NCI-H446 (cell line): Measurements from ENCODE around the gene NAXD.
"Not testable (repeated sequence)": the region's sequence is repeated elsewhere in the genome, so short reads cannot be mapped to it uniquely, and the experiment has no call there.

Experiments
- DNase-seq, 2 experiments: peaks; one replicate each; lab custom pipeline; 2025; lab: John Stamatoyannopoulos, UW

Gene NAXD

GRCh38 chr13:110597041-110597689, 18.2 kb upstream of the NAXD start:
- no peak for DNase-seq

GRCh38 chr13:110600261-110600819, 15.0 kb upstream of the NAXD start:
- DNase-seq, result no peak

- DNase-seq, result no peak
These were observed 14.4 kb upstream of the NAXD start for GRCh38 chr13:110600980-110601379.

GRCh38 chr13:110605132-110605531, 10.2 kb upstream of the NAXD start:
- no peak for DNase-seq

- DNase-seq, result not testable (repeated sequence)
These were observed 9.1 kb upstream of the NAXD start for GRCh38 chr13:110606281-110606680.

- DNase-seq, result no peak
These were observed 7.6 kb upstream of the NAXD start for GRCh38 chr13:110607675-110608224.

- no peak for DNase-seq
These were observed 4.3 kb upstream of the NAXD start for GRCh38 chr13:110610955-110611595.

- no peak for DNase-seq
These were observed 382 bp upstream of the NAXD start for GRCh38 chr13:110615005-110615321.

GRCh38 chr13:110616103-110617101, 1.1 kb downstream of the NAXD start:
- no peak for DNase-seq

GRCh38 chr13:110617321-110618072, 2.2 kb downstream of the NAXD start:
- DNase-seq, result no peak

- DNase-seq, result no peak
These were observed 2.8 kb downstream of the NAXD start for GRCh38 chr13:110618167-110618566.

- no peak for DNase-seq
These were observed 3.4 kb downstream of the NAXD start for GRCh38 chr13:110618780-110619179.

- DNase-seq, result no peak
These were observed 5.3 kb downstream of the NAXD start for GRCh38 chr13:110620596-110620995.

- no peak for DNase-seq
These were observed 9.7 kb downstream of the NAXD start for GRCh38 chr13:110624766-110625756.

- DNase-seq, result no peak
These were observed 10.5 kb downstream of the NAXD start for GRCh38 chr13:110625771-110626321.

GRCh38 chr13:110626521-110626920, 11.2 kb downstream of the NAXD start:
- DNase-seq, result no peak

GRCh38 chr13:110627351-110627750, 12.0 kb downstream of the NAXD start:
- DNase-seq, result no peak

- no peak for DNase-seq
These were observed 12.6 kb downstream of the NAXD start for GRCh38 chr13:110627761-110628476.

GRCh38 chr13:110628477-110628793, 13.1 kb downstream of the NAXD start:
- no peak for DNase-seq
